Pons (tissue), 1 donor: Measurements from ENCODE around the gene SOX6.
A peak's percentile ranks its signal among the peaks of the same experiment; 100 is the strongest.

Experiments used
- DNase-seq: peaks from one replicate; pipeline ENCODE4 v3.0.0-alpha.2; 2016; ENCODE audit warnings: low spot score

Gene SOX6

DNA sequence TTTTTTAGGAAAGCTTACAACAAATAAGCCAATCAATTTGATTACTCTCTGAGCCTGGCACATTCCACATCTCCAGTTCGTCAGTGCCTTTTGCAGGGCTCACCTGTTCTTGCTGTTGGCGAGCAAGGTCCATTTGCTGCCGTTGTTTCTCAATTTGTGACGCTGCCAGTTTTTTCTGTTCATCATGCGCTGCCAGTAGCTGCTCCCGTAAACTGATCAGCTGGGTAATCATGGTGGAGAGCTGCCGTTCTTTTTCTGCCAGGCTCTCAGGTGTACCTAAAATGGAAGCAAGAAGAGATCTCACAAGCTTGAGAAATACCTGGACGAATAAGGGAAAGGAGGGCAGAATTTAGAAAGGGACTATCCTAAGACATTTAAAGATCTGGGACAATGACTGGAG lies 169.7 kb downstream of the SOX6 start:
- no peak for DNase-seq

DNA sequence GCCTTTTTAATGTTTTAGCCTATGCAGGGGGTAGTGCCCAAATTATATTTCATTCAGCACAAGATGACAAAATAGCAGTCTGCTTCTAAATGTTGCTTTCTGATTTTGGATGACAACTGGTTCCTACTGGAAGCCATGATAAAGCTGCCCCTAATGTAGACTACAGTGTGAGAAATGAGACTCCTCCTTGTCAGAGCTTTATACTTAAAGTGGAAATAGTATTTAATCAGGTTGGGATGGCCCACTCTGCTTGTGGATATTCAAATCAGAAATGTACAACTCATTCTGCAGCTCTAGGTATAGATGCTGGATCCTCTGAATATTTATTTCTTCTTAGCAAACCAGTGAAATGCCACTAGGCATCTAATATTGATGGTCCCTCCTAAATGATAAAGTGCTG lies 171.3 kb downstream of the SOX6 start:
- no peak for DNase-seq

DNA sequence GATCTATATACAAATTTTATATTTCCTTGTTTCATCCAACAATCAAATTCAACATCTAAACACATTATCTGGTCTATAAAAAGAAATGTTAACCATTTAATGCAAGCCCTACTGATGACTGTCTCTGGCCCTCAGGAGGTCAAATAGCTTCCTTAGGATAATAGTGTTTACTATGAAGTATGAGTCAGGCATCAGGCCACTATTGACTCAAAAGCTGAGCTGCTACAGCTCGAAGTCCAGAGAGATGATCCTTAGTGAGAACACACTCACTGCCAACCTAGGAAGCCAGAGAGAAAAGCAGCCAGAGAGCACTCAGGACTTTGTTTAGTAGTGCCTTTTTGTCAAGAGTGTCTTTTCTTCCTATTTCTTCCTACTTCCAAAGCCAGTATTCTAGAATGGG lies 171.8 kb downstream of the SOX6 start:
- DNase-seq, result peak; percentile 32

DNA sequence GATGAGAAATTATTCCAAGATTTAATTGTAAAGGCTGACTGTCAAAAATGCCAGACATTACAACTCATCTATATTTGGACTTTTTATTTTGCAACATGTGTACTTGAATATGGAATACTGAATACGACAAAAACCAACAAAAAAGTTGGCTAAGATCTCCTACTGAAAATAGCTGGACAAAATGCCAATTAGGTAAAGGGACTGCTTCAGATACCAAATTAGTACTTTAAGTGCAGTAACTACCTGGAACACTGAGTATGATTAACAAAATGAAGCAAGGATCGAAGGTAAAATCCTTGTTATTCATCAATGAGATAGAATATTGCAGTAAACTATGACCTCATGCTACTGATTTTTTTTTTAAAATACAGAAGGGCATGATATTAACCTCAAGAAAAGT lies 173.8 kb downstream of the SOX6 start:
- DNase-seq, result no peak

DNA sequence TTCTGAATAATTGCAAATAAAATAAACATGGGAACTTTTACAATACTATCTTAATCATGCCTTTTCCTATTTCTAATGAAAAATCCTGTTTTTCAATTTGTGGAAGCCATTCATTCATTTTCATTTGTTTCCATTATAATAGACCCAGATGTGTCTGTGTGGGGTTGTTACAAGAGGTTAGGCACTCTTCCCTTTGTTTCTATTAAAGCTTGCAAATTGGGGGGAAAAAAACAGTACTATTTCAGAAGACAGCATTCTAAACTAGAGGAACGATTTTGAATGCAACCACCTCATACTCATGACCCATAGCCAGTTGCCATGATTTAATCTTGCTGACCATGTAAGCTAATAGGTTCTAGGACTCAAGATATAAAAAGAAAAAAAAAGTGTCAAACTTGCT lies 175.5 kb downstream of the SOX6 start:
- DNase-seq, result no peak

DNA sequence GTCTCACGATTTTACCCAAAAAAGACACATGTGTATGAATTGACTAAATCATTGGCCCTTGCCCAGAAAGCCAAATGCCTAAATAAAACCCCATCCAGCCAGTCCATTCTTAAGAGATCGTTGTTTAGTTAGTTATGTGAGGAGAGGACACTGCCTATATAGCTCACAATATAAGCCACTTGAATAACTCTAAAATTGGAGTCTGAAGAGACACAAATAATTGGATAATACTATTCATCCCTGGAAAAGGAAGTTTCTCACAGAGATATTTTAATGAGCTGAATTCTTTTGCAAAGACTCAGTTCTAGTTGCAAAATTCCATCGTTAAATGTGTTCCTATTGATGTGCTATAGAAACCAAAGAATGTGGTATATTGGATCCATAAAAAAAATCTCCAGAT lies 176.7 kb downstream of the SOX6 start:
- DNase-seq, result no peak

DNA sequence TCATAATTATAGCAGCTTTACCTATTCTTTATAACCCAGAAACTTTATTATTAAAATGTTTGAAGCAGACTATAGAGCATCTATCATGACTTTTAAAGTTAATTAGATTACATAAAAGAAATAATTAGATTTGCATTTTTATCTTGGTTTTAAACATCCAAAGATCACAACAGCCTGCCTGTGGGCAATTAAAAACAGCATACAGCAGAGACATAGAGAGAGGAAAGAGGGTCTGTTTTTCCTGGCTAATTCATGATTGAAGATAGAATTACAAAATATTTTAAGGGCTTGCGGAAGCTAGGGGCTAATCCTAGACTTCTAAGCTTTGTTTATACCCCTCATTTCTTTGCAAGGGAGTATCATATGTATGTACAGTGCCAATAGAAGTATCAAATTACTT lies 178.1 kb downstream of the SOX6 start:
- DNase-seq, result no peak

DNA sequence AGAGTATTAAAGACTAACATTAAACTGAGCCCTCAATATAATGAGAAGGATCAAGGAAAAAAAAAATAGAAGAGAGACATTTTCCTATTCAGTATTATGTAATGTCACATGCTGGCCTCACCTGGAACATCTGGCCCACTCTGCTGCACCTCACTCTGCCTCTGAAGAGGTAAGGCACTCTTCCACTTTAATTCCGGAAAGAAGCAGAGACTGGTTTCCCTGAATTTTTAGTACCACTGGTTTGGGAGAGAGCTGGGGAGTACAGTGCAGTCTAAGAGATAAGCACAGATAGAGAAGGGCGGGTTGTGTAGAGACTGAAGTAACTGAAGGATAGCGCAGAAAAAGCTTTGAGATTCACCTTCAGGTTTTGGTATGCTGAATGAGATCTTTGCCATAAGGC lies 178.7 kb downstream of the SOX6 start:
- no peak for DNase-seq

DNA sequence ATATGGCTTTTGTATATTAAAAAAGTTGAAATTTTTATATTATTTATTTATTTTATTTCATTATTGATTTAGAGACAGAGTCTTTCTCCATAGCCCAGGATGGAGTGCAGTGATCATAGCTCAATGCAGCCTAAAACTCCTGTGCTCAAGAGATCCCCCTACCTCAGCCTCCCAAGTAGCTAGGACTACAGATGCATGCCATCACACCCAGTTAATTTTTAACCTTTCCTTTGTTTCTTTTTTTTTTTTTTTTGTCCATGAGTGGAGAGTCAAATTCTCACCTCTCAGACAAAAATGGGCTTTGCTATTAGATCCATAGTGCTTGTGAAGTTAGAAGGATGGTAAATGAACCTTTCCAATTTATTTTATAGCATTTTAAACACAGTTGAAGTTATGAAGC lies 182.5 kb downstream of the SOX6 start:
- DNase-seq, result no peak

DNA sequence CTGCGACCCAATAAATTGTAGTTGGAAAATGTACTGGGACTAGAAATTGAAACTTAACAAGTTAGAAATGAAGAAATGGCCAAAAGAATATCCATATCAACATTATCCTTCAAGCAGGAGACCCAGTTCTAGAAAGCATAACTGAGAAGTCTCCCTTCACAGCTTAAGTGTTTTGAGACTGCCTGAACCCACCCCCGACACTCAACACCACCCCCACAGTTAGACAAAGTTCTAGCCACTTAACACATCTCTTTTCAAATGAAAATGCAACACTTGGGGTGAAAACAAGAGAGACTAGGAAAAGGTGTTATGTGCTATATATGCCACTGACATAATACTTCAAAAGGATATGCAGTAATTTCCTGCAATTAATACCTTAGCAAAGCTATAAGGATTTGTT lies 184.5 kb downstream of the SOX6 start:
- no peak for DNase-seq

DNA sequence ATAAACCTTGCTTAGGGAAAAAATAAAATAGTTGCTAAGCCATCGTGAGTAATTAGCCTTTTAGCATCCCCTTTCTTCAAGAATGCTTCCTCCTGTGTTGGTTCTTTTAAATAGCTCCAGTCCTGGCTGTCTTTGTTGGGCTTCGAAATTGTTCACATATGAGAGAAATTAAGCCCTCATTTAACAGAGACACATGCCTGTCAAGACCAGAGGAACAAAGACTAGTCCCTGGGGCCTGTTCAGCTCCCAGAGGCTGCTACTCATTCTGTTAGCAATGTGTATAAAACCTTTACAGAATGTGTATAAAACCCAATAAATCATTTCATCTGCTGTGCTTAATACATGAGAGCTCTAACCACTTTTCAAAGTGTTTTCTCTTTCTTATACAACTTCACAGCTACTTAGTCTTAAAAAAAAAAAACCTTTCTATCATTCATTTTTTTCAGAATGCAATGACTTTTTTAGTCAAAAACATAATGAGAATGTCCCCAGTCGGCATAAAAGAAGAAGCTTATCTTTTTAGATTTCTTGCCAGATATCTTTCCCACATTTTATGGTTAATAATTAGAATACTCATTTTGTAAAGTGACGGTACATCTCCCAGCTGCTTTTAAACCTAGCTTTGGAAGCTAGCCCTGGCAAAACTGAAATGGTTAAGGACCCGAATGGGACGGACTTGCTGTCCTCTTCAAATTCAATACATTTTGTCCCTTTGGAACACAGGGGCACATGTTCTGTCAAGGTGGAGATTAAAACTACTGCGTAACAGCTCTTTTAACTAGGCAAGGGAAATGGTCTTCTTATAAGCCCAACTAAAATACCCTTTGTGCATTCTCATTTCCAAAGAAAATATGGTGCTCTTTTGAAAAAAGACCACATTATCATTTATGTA lies 186.1 kb downstream of the SOX6 start:
- DNase-seq, result no peak

DNA sequence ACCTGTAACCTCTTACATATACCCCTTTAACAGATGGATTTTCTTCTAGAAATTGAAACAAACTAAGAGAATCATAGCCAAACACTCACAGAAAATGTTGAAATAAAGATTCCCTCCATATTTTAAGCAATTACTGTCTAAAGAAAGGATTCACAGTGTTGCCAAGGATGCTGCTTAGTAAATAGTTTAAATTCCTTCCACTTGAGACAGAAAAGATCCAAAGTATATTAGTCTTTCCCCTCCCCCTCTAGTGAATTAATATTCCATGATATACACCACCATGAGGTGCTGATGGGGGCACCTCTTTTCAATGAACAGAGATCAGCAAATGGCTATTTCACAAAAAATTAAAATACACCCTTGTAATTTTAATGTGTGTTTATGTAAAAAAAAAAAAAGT lies 186.8 kb downstream of the SOX6 start:
- no peak for DNase-seq

DNA sequence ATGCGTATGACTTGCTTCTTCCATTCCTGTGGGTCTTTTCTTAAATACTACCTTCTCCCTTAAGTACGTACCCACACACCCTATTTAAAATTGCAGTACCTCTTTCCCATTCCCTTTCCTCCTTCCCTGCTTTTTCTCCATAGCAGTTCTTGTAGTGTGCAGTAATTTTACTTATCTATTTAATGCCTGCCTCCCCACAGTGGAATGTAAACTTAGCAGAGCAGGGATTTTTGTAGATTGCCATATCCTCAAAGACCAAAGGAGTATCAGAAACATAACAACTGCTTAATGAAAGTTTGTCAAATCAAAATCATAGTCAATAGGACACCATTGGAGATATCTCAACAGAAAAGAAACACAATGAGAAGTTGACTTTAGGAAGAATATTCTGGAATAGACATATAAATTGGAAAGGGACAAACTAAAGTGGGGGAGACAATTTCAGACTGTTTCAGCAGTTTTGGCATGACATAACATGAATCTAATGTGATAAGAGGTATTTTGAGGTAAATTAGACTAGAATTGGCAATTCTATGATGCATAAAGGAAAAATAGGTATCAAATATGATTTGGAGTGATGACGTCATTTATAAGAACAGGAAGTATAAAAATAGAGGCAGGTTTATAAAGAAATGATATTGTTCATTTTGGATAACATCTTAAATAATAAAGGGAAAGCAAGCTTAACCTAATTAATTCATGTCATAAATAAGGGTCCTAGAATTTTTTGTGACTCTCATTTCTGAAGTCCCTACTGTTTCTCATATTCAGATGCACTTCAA lies 188.4 kb downstream of the SOX6 start:
- no peak for DNase-seq

DNA sequence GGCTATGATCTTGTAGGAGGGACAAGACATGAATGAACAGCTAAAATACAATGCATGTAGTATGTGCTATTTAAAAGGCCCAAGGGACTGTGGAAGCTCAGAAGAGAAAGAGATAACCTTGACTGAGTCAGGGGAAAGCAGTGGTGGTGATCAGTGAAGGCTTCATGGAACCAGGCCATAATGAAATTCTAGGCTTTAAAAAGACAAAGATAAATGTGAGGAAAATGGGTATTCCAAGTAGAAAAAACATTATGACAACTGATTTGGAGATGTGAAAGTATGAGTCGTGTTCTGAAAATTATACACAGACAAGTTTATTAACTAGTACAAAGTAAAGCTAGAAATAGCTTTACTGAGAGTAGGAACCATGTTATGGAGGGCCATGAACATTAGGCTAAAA lies 189.8 kb downstream of the SOX6 start:
- DNase-seq, result no peak

DNA sequence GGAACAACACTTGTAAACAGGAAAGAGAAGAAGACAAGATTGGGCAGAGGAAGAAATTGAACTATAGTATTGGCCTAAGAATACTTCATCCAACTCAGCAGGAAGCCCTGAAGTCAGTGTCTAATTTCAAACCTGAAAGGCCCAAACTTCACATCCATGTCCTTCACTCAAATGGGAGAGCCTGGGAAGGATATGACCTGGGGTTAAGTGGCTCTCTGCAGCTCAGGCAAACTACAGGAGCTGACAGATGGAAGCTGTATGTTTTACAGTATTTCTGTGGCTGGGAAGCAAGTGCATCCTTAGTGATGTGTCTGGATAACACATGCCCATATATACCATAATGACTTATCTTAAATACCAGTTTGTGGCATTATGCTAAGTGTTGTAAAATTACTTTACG lies 196.2 kb downstream of the SOX6 start:
- DNase-seq, result no peak

DNA sequence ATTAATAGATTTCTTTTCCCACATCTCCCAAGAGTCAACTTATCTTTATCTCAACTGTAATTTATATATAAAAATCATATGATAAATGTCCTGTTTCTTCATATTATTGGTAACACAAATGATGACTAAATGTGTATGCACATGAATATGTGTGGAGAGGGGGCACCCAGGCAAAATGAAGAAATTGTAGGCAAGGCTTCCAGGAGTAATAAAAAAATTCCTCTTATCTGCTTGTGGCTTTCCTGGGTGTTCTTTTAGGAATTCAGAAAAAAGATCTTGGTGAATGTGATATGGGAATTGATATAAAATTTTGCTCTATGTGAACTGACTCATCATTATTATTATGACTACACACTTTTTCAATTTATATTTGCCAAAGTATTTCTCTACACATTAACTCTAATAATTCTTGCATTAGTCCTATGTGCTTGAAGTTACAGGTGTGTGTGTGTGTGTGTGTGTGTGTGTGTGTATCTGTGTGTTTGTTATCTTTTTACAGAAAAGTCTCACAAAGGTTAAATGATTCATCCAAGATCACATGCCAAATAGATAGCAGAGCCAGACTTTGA lies 197.8 kb downstream of the SOX6 start:
- no peak for DNase-seq

DNA sequence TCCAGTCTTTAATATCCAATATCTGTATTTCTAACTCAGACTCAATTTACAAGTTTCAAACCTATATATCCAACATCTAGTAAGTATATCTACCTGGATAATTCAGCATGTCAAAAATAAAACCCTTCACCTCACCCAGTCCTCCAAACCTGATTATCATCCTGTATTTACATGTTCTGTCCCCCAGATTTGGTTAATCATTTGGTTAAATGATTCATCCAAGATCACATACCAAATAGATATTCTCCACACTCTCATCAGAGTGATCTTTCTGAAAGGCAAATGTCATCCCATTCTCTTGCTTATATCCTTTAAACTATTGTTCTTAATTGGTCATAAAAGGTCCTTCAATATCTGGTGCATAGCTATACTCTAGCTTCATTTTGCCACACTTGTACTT lies 199.0 kb downstream of the SOX6 start:
- no peak for DNase-seq

DNA sequence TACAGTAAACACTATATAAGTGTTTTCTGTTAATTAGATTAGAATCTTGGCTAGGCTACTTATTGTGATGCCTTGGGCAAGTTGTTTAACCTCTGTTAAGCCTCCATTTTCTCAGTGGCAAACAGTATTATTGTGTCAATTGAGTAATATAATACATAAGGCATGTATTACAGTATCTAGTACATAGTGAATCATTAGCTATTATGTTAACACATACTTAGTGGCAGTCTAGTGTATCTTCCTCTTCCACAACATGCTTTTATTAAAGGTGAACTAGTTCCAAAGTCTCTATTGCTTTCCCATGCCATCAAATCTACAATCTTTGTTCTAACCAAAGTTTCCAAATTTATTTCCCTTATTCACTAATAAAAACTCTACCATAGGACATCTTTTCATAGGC lies 200.9 kb downstream of the SOX6 start:
- DNase-seq, result no peak

DNA sequence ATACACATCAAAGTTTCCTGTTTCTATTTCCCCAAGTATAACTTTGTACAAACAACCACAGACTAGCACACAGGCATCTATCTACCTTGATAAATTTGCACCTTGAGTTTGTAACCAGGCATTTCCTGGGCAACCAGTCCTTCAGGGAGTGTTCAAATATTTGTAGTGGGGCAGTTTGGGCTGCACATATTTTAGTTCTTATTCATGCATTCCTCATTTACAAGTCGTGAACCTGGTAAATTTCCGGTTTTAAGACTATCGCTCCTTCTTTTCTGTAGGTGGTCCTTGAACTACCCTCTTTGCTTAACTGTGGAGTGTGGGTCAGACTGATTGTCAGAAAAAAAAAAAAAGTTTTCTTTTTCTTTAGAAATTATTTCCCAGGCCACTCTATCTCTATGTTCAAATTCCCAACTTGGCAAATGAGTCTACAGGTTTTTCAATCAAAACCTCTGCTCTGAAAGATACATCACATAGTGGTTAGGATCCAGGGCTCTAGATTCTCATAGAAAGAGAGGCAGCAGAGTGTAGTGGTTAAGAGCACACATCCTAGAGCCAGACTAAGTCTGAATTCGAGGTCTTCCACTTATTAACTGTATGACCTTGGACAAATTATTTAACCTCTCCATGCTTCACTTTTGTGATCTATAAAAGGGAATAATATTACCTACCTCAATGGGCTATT lies 201.5 kb downstream of the SOX6 start:
- DNase-seq, result no peak

DNA sequence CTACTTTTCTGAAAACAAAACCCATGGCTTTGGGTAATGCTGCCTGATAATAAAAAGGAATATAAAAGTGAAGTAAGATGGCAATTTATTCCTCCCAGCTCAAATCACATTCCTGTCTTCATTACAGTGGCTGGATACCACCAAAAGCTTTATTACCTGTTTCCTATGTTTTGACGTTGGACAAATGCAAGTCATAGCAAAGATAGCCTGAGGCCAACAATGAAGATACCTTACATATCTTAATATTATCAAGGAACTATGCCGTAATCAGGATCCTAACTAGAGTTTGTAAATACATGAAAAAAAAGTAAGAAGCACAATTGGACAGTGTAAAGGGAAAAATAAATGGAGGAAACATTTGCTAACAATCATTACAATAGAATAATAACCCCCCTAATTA lies 202.4 kb downstream of the SOX6 start:
- DNase-seq, result no peak

DNA sequence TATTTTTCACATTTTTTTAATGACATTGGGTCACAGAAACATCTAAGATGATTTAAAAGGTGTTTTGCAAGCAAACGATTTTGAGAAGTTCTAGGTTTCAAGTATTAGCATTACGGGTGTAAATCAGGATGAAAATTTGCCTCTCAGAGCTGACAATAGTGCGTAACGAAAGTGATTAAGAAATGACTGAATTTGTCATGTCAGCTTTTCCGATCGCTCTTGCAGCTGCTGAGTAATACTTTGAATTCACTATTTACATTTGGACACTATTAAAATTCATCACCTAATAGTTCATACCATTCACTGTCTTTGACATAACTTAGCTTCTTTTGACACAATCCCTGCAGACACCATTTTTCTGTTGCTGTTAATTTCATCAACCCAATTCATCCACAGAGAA lies 205.2 kb downstream of the SOX6 start:
- no peak for DNase-seq

DNA sequence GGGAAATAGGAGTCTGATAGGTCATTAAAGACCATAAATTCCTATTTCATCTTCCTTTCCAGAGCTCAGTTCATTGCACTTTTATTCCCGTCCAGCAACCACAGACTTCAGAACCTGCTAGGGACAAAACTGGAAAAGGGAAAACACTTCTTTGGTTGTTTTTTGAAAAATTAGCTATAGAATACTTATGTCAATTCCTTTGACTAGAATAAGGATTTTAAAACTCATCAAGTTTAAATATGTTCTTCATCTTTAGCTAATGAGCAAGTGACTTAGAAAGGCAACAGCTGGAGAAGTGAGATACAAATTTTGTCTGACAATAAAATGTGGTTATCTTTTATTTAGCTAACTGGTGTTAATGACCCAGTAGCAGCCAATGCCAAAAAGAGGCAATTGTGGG lies 206.9 kb downstream of the SOX6 start:
- DNase-seq, result no peak
